SIG-M5 treated with dmso at 0.1 percent for 504 hours (cell line): ENCODE measurements around the gene MISP3.
A peak's percentile ranks its signal among the peaks of the same experiment; 100 is the strongest.

Source experiments
- DNase-seq: peaks from one replicate; lab custom pipeline; 2025; ENCODE audit not compliant: unreplicated experiment; lab: John Stamatoyannopoulos, UW

The MISP3 gene

DNA sequence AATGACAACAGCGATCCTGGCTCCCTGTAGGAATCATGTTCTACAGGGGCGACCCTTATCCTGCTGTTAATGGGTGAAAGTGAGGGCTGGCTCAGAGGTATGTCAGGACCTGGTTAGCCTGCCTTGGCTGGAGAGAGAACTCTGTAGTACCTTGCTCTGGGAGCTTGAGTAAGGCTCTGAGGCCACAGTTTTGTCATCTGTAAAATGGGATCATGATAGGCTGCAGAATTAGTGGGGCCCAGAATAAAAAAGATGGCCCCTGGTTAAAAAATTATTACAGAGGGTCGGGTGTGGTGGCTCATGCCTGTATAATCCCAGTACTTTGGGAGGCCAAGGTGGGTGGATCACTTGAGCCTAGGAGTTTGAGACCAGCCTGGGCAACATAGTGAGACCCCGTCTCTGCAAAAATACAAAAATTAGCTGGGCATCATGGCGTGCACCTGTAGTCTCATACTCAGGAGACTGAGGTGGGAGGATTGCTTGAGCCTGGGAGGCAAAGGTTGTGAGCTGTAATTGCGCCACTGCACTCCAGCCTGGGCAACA is 28.5 kb downstream of the MISP3 start:
- no peak for DNase-seq

DNA sequence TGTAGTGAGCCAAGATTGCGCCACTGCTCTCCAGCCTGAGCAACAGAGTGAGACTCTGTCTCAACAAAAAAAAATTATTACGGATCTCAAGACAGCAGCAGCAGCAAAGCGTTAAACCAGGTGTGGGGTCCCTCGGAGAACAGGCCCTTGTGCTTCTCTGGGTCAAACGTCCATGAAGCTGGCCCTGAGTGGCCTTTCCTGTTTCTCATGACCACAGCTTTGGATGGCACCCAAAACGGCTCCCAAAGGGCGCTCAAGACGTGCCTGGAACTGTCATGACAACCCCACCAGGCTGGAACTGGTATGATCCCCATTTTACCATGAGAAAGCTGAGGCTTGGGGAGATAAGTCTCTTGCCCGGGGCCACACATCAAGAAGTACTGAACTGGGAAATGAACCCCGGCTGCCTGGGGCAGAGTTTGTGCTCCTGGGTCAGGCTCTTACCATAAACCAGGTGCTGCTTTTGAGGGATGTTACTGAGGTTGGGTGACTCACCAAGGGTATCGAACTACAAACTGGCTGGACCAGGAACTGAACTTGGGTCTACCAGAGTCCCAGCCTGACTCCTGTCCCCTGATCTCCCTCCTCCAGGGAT is 29.6 kb downstream of the MISP3 start:
- DNase-seq: no peak

DNA sequence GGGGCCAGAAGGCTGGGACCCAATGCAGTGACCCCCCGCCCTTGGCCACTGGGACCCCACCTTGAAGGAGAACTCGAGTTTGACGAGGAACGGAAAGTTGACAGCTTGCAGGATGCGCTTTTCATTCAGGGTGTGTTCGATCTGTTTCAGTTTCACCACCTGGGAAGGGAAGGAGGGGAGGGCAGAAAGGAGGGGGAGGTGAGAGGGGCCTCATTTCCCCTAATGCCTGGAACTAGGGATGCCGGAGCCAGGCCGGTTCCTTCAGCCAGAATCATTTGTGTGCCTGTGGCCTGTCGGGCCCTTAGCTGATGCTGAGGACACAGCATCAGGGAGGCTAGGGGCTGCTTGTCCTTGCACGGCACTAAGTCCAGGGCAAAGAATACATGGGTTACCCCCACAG is 30.2 kb downstream of the MISP3 start:
- no peak for DNase-seq

DNA sequence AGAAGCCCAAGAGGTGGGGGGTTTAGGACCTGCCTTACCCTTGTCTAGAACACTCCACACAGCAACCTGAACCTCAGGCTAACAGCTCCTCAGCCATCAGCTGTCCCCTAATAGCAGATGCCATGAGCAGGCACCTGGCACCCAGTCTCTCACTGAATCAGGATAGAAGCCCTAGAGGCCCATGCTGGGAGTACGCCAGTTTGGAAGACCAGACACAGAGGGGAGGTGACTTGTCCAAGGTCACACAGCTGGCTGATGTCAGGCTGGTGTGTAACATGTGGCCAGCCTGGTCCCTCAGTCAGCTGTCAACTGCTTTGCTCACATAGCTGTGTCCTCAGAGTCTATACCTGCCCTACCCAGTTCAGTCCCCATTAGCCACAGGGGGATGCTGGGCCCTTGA is 30.7 kb downstream of the MISP3 start:
- DNase-seq: no peak

DNA sequence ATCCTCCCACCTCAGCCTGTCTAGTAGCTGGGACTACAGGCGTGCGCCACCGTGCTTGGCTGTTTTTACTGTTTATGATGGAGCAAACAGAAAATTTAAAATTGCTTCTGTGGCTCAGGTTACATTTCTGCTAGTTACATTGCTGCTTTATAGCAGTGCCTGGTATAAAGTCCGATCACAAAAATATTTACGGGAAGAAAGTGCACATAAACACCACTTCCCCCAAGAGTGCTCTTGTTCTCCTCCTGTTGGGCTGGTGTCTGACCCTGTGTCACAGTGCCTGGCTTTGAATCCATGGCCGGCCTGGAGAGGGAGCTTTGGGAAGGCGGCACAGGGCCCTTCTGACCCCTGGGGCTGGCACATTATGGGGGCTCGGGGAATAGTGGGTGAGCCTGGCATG is 33.1 kb downstream of the MISP3 start:
- no peak for DNase-seq

DNA sequence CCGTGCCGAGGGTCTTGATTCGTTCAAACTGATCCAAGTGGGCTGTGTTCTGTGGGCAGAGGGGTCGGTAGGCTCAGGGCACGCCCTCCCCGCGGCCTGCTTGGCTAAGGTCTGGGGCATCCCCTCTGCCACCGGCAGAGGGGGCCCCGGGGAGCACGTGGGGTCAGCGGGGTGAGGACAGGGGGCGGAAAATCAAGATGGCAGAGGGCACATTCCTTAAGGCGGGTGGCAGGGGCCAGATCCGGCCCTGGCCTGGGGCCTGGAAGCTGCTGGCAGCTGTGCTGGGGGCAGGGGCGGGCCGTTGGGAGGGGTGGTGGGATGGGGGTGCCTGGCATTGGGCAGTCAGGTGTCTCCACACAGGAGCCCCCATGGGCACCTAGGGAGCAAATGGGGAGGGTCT is 34.3 kb downstream of the MISP3 start:
- no peak for DNase-seq

DNA sequence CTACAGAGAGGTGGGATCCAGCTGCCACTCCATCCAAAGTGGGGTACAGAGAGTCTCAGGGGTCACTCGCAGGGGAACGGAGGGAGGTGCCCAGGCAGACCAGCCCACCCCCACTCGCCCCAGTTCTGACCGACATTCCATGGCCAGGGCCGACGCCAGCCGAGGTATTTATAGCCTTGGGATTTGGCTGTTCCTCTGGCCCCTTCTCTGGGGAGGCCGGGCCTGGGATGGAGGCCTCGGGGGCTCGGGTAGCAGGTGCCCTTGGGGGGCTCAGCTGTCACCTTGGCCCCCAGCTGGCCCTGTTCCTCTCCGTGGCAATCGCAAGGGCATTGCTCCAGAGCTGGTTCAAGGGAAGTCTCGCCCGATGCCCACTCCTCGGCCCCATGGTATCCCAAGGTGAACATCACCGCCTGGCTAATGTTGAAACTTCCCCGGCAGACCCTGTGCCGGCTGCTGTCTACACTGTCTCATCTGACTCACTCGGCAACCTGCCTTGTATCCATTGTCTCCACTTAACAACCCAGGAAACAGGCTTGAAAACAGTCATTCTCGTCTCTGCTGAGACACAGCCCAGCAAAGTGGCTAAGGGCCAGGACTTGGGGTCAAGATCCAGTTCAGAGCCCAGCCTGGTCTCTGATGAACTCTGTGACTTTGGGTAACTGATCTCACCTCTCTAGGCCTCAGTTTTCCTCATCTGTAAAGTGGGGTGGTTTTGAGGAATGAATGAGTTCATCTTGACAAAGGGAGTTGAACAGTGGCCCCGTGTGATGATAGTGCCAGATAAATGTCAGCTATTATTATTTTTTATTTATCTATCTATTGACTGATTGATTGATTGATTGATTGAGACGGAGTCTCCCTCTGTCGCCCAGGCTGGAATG is 35.2 kb downstream of the MISP3 start:
- DNase-seq: no peak

DNA sequence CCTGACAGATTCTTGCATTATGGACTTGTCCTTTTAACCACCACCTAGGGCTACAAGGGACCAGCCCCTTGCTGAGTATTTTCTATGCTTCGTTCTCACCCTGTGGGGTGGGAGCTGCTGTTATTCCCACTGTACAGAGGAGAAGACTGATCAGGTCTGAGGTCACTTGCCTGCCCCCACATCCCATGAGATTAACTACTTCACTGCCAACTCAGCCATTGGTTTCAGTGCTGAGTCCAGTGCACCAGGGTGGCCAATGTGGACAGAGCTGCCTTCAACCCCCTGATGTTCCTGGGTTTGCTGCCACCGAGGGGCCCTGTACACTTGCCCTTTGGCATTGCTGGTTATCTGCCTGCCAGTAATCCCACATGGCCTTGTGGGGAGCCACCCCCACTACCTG is 38.1 kb downstream of the MISP3 start:
- no peak for DNase-seq

DNA sequence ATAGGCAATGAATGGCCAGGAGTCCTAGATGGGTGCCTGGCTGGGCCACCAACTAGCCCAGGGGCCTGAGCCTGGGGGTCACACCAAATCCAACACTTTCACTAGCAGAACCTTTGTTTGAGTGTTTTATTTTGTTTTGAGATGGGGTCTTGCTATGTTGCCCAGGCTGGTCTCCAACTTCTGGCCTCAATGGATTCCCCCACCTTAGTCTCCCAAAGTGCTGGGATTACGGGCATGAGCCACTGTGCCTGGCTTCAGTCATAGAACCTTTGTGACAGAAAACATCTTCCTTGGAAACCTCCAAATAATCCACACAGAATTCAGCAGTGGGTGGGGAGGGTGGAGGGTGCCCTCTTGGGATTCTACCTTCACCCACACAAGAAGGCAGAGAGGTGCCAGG is 38.9 kb downstream of the MISP3 start:
- DNase-seq: no peak

DNA sequence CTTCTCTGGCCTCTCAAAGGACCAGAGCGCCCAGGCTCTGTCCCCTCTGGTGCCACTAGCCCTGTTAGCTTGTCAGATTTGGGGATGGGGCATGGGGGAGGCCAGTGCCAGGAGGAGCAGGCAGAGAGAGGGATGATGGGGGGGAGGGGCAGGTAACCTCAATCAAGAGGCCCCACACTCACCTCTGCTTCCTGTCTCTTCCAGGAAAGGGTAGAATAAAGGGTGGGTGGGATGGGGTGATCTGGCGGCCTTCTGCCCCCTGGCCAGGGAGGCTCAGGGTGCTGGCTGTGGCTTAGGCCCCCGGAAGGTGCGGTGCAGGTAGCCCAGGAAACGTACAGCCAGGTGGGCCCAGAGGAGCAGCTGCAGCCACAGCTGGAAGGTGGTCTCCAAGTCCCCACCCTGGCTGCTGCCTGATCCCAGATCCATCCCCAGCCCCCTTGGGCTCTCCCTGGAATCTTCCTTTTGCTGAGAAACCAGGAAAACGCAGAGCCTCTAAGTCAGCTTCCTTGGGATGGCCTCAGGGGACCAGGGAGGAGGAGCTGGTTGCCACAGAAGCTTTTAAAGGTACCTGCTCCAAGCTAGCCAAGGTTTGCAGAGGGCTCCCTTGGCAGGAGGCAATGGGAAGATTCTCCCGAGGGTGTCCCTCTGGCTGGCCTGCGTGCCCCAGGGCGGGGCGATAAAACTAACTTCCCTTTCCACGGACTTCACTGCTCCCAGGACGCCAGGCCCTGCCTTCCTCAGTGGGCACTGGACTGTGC is 39.6 kb downstream of the MISP3 start:
- DNase-seq: no peak

DNA sequence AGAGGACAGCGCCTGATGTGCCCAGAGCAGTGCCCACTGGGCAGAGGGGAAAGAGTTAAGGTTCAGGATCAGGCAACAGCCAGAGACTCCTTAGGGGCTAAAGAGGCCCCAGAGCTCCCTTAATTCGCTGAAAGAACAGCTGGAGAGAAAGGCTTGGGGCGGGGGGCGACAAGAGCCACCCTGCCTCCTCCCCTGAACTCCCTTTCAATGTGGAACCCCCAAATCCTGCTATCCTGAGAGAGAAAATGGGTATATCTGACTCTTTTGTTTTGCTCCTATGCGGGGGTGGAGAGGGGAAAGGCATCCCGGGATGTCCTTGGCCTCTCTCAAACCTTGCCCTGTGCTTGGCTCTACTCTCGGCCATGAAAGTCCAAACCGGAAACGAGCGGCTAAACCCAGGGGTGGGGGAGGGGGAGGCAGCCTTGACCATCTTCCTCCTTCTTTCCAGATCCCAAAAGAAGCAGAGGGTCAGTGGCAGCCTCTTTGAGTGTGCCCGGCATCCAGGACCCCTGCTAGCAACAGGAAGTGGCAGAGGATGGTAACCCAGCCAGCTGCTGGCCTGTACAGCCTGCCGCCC is 40.3 kb downstream of the MISP3 start:
- DNase-seq: no peak

DNA sequence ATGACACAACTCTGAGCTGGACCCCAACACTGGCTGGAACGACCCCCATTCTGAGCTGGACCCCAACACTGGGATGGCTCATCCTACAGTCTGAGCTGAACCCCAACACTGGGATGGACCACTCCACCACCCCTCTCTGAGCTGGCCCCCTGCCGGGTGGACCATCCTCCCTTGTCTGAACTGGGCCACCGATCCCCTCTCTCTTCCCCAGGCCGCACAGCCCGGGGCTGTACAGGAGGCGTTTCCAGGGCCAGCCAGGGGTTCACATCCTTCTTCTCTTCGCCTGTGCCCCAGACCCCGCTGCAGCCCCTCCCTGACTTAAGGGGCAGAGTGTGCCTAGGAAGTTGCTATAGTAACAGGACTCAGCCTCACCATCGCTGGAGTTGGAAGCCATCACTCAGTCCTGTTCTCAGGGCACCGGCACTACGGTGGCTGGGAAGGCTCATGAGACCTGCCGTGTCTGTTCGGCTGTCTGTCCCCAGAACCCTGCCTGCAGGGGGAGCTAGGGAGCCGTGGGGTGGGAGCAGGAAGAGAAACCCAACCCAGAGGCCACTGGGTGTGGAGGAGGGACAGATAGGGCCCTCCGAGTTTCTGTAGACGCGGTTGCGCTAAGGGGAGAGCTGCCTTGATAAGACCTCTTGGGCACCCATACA is 41.3 kb downstream of the MISP3 start:
- DNase-seq: peak; percentile 41

DNA sequence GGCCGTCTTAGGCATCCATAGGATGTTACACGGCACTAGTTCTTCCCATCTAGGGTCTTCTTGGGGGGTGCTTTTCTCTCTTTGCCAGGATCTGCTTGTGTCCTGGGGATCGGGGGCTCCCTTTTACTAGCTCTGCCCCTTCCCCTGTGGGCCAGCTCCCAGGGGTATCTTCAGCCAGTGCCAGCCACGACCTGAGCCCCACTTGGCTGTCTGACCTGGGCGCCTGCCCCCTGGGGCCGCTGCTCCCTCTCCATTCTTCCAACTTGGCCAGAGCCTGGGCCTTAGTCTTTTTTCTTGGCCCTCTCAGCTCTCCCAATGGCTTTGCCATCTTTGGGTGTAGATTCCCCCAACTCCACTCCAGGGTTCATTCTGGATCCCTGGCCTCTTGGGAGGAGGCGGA is 41.9 kb downstream of the MISP3 start:
- DNase-seq: no peak

DNA sequence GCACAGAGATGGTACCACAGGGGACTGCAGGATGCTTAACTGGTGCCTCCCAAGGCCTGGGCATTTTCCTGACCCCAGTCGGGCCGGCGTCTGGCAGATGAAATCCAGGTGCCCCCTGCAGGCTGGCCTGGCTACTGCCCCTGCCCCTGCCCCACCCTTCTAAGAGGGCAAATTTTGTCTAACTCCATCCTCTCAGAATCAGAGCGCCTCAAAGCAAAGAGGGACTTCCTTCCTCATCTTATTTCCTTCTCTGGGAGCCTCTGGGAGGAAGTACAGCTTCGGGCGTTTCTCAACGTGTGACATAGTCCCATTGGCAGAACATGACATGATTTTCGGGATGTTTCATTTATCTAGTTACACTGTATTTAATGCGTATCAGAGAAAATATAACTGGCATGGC is 42.3 kb downstream of the MISP3 start:
- DNase-seq: peak; percentile 62

DNA sequence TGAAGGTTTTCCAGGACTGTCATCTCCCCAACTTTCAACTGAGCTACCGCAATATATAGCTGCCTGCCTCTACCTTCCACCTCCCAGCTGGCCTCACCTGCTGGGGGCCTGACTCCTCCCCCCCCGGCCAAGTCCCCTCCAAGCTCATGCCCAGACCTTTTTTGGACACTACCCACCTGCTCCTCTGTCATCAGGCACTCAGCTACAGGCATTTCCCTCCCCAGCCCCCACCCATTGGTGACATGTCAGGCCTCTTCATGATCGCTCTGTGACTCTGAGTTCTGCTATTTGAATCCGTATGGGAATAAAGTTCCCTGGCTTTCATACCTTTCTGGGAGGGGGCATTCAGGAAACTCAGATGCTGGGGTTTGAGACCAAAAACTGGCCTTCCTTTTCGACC is 43.2 kb downstream of the MISP3 start:
- no peak for DNase-seq

DNA sequence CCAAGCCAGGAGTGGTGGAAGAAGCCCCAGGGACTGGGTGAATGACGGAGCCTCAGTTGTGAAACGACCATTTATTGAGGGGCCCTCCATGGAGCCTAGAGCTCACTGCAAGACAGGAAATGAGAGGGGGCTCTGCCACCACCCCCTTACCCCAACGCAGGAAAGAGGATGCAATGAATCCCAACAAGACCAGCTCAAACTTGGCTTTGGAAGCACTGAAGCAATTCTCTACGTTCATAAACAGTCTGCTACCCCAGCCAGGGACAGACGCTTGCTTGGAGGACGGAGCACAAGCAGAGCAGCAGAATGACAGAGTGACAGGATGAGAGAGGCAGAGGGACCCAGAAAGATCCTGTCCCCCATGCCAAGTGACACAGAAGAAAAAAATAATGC is 43.9 kb downstream of the MISP3 start:
- no peak for DNase-seq

DNA sequence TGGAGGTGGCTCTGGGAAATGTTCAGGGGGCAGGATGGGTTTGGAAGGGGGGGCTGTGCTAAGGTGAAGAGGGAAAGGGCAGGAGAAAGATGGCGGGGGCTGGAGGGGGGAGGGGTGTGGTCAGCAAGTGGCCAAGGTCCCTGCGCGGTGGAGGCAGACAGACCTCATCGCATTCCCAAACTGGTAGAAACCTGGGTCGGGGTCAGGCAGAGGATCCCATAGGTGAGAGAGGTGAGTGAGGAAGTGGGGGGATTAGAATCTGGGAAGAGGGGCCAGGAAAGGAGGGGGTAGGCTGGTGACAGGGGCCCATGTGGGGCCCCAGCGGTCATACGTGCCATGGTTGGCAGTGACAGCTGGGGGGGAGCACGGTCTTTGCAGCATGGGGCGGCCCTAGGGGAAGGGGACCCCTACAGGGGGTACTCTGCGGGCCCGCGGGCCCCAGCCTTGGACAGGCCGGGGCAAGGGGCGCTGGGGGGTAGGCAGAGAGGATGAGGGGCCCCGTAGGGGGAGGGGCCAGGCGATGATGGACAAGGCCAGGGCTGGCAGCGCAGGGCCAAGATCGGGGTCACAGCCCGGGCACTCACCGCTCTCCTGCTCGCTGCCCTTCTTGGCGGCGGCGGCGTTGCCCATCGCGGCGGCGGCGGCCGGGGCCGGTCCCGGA is 44.5 kb downstream of the MISP3 start:
- DNase-seq: no peak

DNA sequence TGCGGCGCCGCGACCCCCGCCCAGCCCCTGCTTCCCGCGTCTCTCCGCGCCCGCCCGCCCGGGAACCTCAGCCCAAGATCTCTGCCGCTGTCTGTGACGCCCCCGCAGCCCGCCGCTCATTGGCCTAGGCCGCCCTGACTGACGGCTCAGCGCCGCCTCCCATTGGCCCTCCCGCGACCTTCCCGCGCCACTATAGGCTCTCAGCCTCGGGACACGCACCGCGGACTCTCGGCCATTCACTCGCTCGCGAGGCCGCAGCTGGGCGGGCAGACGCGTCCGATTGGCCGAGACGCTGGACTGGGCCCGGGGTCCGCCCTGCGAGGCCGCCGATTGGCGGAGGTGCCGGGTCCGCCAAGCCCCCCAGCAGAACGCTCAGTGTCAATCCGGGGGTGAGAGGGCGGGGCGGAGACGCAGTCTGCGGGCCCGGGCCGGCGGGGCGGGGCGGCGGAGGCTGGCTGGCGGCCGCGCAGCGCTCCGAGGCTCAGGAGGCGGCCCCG is 45.1 kb downstream of the MISP3 start, which contains the start of gene PRKACA:
Gene PRKACA, minus strand, starts transcription at position 95 of the 497 bp plus-strand sequence. CDS start 215 bp downstream, outside the sequence.
- DNase-seq: peak; percentile 96

DNA sequence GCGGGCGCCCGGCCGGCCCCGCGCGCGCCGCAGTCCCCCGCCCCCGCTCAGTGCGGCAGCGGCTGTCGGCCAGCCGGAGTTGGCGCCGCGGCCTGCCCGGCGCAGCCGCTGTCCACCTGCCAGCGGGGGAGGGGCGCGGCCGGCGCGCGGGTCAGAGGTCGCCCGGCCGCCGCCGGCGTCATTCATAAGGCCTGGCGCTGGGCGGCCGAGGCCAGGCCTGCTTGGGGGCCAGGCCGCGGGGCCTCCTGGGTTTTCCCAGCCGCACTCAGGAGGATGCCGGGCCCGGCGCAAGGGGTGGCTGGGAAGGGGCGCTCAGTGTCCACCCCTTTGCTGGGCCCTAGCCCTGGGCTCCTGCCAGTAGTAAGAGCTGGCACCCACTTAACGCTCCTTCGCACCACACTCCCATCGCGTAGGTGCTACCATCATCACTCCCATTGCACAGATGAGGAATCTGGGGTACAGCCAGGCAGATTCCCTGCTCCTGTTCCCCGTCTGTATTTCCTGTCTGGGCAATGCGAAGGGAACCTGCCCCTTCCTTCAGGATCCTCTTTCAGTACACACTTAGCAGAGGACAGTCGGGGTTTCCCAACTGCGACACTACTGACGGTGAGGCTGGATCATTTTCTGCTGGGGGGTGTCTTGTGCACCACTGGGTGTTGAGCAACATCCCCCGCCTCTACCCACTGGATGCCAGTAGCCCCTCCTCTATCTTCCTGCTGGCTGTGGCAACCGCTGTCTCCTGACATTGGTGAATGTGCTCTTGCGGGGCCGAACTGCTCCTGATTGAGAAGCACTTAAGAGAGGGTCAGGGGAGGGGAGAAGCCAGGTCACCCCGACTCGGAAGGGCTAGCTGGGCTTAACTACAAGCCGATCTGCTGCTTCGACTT is 45.8 kb downstream of the MISP3 start:
- peak; percentile 96 for DNase-seq
